ENCODE data around the gene ZXDC.

DNA sequence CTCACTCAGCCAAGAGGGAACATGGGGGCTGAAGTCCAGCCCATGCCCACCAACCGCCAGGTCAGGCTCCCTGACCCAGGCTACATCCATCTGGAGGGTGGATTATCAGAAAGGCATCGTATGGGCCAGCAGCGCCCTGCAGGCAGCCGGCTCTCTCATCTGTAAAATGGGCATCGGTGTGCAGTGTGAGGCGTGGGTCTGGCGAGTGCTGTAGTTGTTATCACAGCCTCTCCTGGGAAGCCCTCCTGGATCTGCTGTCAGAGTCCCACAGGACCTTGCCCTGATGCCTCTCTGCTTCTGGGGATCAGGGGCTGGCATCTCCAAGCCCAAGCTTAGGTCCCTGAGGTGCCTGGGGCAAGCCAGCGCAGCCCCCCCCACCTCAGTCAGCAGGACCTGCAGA is 53.6 kb downstream of the ZXDC start:
- no peak for TF ChIP-seq TAF1 (IDR thresholded peaks at IDR 0.05; ENCODE audit: low read depth, low read length)
- TF ChIP-seq POLR2A (IDR thresholded peaks at IDR 0.05; ENCODE audit: low read depth, low read length) = no peak
- TF ChIP-seq POU2F2 (IDR thresholded peaks at IDR 0.05; ENCODE audit: low read depth, low read length) = no peak

Data from GM12891 (cell line).